Fibroblast of skin of right biceps (primary cell): ENCODE measurements around the gene ADGRD2.
"Not testable (repeated sequence)": the region's sequence is repeated elsewhere in the genome, so short reads cannot be mapped to it uniquely, and the experiment has no call there.

Experiments
- DNase-seq: peaks from one replicate; pipeline ENCODE4 v3.0.0-alpha.2; 2013

The ADGRD2 gene, protein sequence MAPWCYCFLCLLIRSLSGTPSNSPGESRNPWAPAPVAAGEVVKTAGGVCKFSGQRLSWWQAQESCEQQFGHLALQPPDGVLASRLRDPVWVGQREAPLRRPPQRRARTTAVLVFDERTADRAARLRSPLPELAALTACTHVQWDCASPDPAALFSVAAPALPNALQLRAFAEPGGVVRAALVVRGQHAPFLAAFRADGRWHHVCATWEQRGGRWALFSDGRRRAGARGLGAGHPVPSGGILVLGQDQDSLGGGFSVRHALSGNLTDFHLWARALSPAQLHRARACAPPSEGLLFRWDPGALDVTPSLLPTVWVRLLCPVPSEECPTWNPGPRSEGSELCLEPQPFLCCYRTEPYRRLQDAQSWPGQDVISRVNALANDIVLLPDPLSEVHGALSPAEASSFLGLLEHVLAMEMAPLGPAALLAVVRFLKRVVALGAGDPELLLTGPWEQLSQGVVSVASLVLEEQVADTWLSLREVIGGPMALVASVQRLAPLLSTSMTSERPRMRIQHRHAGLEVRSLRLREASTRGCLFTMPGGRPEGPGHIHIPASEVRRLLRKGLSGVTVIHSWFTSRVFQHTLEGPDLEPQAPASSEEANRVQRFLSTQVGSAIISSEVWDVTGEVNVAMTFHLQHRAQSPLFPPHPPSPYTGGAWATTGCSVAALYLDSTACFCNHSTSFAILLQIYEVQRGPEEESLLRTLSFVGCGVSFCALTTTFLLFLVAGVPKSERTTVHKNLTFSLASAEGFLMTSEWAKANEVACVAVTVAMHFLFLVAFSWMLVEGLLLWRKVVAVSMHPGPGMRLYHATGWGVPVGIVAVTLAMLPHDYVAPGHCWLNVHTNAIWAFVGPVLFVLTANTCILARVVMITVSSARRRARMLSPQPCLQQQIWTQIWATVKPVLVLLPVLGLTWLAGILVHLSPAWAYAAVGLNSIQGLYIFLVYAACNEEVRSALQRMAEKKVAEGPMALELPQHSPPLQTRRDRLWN

DNA sequence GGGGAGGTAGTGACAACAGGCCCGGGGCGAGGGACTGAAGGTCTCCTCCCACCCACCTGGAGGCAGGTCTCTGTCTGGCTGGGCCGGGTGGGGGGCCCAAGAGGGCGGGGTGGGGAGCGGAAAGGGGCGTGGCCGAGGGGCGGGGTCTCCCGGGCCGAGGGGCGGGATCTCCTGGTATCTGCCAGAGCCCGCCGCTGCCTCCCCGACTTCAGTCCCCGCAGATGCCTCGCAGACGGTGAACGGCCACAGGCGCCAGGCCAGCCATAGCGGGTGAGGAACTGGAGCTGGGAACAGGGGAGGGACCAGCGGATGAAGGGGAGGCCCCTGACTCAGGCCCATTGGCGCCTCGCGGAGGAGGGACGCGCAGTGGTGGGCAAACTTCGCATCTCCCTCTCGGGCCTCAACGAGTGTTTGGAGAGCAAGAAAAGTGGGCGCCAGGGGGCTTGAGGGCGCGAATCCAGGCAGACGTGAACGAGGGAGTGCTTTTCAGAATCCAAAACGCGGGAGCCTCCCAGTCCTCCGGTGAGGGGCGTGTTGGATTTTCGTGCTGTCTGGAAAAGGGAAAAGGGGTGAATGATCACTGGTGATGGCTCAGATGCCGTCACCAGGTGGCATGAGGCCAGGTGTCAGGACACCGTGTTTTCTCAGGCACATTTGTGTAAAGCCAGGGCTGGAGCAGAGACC, at the start of gene ADGRD2:
TSS of gene ADGRD2 (plus strand) at position 211 of the 684 bp plus-strand sequence. CDS start 1,216 bp downstream, outside the sequence.
- peak; percentile 37 for DNase-seq

DNA sequence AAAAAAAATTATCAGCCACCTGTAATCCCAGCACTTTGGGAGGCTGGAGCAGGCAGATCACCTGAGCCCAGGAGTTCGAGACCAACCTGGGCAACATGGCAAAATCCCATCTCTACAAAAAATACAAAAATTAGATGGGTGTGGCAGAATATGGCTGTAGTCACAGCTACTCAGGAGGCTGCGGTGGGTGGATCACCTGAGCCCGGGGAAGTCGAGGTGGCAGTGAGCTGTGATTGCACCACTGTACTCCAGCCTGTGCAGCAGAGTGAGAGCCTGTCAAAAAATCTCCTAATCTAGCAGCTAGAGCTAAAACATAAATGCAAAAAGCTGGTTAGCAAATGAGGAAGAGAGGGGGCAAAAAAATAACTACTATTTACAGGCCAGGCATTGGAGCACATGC, 47.0 kb upstream of the ADGRD2 start:
- DNase-seq, result no peak

DNA sequence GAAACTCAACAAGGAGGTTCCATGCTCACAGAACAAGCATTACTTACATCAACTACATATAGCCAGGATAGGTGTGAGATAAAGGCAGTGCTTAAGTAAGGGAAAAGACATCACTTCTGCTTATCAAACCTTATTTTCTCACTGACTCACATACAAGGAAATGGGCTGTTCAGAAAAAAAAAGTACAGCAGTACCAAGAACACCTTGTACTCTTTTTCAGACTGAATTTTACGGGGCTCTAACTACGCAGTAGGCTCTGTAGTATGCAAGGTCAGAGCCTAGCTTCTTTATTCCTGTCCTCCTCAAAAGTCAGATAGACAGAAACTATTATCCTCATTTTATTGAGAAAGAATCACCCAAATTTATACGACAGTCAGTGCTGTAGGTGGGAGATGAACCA, 40.8 kb upstream of the ADGRD2 start:
- DNase-seq, result no peak

DNA sequence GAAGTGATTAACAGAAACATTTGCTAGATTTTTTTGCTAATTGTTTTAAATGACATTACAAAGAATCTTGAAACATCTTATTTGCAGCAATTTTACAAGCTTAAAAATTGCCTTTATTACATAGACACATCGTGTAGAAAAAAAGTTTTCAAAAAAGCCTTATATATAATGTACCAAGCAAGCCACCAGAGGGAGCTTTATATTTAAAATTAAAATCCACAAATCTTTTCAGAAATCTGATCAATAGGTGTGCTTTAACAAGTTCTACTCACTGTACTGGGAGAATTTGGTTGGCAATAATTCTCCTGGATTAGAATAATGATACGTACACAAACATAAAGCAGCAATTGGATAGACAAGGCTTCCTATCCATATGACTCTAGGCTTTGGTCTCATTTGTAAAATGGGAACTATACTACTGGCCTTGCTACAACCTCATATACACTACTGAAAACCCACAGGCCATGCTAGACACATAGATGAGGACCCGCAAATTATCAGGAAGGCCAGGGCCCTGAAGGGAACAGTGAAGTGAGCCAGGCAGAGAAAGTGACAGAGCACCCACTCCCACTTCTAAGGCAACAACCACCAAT, 39.8 kb upstream of the ADGRD2 start:
- no peak for DNase-seq

DNA sequence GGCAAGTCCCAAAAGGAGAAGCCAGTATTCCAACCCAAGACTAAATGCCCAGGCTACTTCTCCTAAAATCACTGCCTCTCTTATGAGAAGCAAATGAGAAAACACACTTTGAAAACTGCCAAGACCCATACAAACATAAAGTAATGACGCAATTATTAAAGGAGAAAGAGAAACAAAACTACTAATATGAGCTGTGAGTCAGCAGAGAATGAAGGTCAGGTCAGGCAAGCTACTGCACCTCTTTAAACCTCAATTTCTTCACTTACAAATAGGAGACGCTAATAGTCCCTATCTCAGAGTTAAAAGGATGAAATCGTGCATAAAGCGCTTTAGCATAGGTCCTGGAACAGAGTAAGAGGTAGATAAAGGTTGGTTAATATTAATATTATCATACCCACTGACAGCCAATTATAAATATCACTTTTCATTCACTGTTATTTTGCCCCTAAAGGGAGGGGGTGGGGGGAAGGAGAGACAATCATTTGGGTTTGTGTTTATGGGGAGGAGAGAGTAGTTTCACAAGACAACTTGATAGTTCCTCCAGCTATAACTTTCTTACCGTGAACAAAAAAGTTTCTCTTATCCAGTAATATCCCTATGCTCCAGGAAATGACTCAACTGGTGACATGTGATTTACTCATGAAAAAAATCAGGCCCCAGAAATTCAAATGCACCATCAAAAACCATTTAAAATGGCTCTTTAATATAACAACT, 38.6 kb upstream of the ADGRD2 start:
- peak; percentile 63 for DNase-seq

DNA sequence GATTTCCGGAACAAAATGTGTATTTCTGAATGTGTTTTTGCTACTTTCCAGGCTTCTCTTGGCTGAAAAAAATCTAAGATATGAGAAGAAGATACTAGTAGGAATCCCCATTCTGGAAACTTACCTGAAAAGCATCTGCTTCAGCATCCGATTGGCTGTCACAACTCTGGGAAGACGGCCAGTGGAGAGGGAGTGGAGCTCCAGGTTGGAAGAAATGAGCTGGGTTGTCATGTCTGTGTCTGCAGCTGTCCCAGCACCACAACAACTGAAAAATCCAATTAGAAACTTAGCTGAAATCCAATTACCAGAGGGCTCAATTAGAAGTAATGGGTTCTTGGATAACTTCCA, 38.0 kb upstream of the ADGRD2 start:
- no peak for DNase-seq

DNA sequence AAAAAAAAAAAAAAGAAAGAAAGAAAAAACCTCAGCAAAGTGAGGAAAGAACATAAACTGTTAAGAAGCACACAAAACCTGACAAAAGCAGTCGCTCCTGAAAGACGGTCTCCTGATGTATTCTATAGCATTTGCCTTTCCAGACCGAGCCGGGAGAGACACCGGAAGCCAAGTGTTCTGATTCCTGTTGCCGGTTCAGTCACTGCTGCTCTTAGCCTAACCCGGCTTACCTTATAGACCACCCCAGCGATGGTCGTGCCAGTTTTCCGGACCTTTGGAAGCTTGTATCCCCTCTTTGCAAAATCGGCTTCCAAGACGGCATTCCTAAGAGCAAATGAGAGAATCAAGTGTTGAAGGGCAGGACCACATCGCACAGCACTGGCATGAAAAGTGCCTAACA, 35.6 kb upstream of the ADGRD2 start:
- no peak for DNase-seq

DNA sequence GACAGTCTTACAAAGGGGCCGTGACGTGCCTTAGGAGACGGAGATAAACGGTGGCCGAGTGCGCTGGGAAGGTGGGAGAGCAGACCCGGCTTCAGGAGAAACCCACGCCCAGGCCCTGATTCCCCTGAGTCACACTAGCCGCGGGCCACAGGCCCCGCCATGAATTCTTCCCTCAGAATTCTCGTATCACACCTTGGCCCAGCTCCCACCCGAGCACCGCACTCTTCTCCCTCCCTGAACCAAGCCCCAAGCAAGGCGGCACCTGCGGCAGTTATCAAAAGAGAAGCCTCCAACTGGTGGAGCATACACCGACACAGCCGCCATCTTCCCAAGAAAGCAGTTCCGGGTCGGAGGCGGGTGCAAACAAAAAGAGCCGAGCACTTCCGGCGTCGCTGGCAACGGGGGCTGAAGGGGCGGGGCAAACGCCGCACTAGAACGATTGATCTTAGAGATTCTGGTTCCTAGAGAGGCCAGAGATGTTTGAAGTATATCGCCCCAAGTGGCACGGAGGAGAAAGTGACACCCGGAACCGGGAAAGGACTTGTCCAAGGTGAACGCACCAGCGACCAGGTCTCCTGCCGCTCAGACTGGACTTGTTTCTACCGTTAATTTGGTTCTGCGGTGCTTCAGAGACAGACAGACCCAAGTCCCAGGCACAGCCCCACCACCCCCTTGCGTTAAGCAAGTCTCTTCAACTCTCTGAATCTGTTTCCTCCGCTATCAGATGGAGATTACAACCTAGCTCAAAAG, 35.0 kb upstream of the ADGRD2 start, which contains the start of gene PSMB7:
TSS of gene PSMB7 (minus strand) at position 341 of the 750 bp plus-strand sequence. CDS start at position 324, 17 bp downstream.
- DNase-seq, result peak; percentile 96

DNA sequence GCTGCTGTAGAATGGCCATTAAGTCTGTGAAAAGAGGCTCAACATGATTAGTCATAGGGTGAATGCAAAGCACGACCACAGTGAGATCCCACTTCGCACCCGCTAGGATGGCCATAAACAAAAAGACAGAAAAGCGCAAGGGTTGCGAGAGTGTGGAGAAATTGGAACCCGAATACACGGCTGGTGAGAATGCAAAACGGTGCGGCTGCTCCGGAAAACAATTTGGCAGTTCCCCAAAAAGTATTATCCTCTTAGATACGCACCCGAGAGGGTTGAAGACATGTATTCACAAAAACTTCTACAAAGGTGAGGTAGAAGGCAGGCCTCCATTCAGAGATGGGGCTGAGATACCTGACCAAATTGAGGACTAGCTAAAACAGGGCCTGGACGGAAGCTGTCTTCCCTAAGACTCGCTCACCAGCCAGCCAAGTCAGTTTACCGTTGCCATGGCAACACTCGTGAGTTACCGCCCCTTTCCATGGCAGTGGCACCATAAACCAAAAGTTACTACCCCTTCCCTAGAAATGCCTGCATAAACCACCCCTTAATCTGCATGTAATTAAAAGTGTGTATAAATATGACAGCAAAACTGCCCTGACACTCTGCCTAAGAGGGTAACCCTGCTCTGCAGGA, 34.3 kb upstream of the ADGRD2 start:
- no peak for DNase-seq

DNA sequence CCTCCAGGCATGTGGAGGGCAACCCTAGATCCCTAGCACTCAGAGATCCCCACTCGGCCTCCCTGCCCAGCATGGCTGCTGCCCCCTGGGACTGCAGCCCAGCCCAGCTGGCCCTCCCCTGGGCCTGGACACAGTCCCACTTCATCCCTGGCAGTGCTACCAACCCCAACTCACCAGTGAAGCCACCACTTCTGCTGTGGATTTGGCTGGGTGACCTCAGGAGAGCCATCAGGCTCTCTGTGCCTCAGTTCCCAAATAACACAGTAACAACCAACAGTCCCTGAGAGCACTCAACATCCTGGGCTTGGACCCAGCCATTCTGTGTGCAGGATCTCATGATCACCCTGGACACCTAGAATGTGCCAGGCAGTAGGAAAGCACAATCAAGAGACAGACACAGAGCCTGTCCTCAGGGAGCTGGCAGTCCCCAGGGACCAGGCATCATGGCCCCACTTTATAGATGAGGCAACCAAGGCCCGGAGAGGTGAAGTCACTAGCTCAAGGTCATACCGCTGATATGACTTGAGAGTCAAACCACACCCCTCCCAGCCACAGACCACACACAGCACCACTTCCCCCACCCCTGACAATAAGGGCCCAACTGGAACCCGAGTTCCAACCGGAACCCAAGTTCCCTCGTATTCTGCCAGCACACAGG, 30.3 kb upstream of the ADGRD2 start:
- DNase-seq, result no peak

DNA sequence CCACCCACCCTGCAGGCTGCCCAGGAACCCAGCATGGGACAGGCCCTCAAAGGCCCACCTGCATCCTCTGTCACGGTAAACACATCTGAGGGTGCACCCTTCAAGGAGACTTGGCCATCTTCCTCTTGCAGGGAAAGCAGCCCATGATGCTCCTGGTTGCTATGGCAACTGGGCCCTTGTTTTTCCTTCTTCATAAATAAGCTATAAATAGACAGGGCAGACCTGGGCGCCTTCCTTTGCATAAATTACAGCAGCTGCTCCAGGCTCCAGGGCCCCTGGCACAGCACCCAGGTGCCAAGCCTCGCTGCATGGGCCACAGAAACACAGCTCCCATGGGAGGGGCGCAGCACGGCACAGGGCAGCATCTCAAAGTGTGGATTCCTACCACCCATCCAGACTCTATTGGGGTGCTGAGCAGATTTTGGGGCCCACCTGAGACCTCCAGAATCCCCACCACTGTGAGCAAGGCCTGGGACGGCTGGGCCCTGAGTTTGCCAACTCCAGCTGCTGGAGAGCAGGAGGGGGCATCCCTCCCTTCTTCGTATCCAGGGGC, 29.2 kb upstream of the ADGRD2 start:
- no peak for DNase-seq

DNA sequence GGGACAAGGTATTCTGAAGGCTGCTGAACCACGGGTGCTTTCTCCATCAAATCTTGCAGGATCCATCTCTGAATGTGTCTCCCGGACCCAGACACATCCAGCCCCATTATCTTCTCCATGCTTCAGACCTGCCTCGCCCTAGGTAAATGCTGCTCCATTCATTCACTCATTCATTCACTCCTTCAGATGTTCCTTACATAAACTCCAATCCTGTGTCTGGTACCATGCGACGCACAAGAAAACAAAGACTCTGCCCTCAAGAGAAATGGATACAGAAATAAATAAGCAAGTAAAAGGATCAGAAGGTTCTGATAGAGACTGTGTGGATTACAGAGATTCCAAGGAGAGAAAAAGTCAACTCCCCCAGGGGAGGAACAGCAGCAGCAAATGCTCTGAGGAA, 27.1 kb upstream of the ADGRD2 start:
- DNase-seq, result no peak

DNA sequence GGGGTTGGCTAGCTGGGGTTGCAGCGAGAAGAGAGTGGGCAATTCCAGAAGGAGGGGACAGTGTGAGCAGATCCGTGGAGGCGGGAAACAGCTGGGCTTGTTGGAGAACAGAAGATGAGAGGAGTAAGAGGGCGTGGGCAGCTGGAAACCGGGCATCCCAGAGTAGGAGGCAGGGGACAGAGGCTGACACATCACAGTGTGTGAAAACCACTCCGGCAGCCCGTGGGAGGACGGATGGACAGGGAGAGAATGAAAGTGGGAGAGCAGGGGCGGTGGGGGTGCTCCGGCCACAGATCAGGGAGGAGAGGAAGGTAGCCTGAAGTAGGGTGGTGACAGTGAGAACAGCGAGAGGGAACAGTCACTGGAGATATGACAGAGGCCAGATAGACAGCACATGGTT, 26.7 kb upstream of the ADGRD2 start:
- no peak for DNase-seq

DNA sequence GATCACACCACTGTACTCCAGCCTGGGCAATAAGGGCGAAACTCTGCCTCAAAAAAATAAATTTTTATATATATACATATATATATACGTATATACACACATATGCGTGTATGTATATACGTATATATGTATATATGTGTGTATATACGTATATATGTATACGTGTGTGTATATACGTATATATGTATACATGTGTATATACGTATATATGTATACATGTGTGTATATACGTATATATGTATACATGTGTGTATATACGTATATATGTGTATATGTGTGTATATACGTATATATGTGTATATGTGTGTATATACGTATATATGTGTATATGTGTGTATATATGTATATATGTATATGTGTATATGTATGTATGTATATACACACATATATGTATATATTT, 24.5 kb upstream of the ADGRD2 start:
- DNase-seq, result not testable (repeated sequence)

DNA sequence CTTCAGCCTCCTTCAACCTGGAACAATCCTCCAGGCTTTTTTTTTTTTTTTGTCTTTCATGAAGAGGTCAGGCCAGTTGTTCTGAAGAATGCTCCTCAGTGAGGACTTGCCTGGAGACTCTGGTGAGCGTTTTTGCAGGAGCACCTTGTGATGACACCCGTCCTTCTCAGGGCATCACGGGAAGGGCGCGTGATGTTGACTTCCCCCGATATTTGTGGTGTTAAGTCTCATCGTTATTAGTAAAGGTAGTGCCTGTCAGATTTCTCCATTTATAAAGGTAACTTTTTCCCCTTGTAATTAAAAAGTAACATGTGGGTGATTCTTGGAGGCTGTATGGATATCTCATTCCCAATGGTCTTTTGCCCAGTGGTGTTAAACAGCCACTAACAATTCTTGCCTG, 23.9 kb upstream of the ADGRD2 start:
- DNase-seq, result no peak

DNA sequence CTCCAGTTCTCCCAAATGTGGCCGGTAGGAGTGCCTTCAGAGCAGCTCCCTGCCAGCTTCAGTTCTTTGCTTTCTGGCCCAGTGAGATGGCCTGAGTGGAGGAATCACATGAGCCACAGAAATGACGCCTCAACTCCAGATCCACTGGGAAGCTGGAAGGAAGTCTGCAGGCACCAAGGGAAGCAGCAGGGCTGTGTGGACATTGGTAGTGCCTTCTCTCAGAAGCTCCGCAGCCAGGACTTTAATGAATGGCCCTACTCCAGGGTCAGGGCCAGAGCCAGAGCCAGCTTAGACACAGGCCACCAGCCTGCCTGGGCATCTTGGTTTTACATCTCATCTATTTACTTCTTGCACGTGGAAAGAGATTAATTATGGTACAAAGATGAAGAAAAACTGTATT, 23.0 kb upstream of the ADGRD2 start:
- no peak for DNase-seq

DNA sequence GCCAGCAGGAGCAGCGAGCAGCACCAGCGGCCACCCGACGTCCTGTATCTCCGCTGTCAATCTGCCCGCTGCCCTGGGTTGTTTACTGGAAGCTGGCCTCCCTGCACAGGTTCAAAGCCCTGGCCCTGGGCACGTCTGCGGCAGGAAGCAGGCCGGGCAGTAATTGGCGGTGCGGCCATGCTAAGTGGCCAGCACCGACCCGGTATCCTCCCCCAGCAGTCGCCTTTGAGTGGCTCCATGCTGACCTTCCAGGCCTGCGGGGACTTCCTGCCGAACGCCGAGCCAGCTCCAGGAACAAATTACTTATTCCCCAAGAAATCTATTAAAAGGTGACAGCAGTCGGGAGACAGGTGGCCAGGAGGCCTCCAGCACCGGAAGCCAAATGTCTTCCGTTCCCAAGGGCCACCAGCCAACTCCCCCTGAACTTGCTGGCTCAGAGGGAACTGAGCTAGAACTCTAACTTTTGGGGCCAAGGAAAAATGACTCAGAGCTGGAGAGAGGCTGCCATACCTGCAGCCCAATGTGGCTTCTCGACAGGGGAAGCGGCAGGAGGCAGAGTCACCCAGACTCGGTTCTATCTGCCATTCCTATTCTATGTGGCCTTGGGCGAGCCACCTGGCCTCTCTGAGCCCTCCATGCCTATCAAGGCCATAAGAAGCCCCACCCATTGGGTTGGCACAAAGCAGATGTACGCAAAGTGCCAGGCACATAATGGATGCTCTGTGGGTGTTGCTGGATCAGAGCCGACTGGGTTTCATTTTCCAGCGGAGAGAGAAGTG, 21.3 kb upstream of the ADGRD2 start:
- no peak for DNase-seq

DNA sequence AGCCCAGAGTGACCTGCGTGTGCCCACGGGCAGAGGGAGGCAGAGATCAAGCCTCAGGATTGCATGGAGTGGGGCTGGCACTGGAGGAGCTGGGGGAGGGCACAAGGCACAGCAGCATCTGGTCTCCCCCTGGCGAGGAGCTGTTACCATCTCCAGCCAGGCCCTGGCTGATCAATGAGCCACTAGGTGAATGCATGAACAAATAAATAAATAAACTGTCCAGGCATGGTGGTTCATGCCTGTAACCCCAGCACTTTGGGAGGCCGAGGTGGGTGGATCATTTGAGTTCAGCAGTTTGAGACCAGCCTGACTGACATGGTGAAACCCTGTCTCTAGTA, 20.8 kb upstream of the ADGRD2 start:
- no peak for DNase-seq

DNA sequence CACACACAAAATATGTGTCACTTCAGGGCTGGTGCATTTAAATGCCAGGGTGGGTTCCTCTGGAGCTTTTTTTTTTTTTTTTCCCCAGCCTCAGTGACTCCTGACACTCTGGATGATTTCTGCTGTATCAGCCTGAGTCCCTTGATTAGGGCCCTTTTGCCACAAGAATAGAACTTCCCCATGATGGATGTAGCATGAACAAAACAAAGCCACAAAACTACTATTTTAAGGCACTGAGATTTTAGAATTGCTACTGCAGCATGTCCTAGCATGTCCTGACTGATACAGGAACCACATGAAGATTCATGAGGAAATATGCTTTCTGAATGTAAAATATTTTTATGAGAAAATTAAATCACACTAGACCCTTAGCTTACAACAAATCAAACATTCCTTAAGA, 13.9 kb upstream of the ADGRD2 start:
- no peak for DNase-seq
